ENCODE results near the gene JARID2.
"Not testable (repeated sequence)": the region's sequence is repeated elsewhere in the genome, so short reads cannot be mapped to it uniquely, and the experiment has no call there.

JARID2 gene

DNA sequence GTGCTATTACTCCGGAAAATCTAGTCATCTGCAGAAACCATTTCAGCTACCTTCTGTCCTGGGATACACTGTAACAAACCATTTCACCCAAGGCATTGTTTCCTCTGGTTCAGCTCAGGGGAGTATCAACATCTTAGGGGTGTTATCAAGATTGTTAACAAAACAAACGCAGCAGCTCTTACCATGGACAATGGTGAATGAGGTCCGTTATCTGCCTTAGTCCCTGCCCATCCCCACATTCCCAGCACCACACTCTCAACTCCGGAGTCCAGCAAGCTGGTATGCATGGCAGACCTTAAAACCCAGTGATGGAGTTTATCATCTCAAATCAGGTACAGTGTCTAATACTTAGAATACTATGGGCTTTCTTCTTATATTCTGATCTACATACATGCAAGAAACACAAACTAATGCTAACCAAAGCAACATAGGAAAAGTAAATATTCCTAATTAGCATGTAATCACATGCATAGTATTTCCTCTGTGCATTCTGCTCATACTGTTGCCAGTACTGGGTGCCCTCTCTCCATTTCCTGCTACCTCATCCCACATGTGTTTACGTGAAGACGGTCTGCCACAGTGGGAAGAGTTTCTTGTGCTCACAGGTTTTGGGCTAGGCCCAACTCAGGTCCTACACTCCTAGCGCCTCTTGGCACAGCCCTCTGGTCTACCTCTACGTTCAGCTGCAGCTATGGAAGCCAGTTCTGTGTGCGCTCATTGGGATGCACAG is 293.1 kb downstream of the JARID2 start:
- no peak overlapping the region for H3K4me3 ChIP-seq (ENCODE audit: low read depth, low read length)
- no peak for TF ChIP-seq CTCF (IDR thresholded peaks at IDR 0.05; ENCODE audit: control insufficient read depth, extremely low read depth, insufficient read depth)
- no peak for DNase-seq (ENCODE audit: low read depth)

GRCh38 chr6:15539722-15540270 is 293.9 kb downstream of the JARID2 start:
- no peak overlapping the region for H3K4me3 ChIP-seq (ENCODE audit: low read depth, low read length)
- DNase-seq (ENCODE audit: low read depth): no peak
- no peak for TF ChIP-seq CTCF (IDR thresholded peaks at IDR 0.05; ENCODE audit: control insufficient read depth, extremely low read depth, insufficient read depth)

GRCh38 chr6:15543332-15543917 is 297.6 kb downstream of the JARID2 start:
- H3K4me3 ChIP-seq (ENCODE audit: low read depth, low read length); DNase-seq (ENCODE audit: low read depth): not testable (repeated sequence)

- H3K4me3 ChIP-seq (ENCODE audit: low read depth, low read length): no peak overlapping the region
- DNase-seq (ENCODE audit: low read depth): no peak
- TF ChIP-seq CTCF (IDR thresholded peaks at IDR 0.05; ENCODE audit: control insufficient read depth, extremely low read depth, insufficient read depth): no peak
Measured at GRCh38 chr6:15544321-15544900, 298.5 kb downstream of the JARID2 start.

- no peak overlapping the region for H3K4me3 ChIP-seq (ENCODE audit: low read depth, low read length)
- no peak for DNase-seq (ENCODE audit: low read depth)
- TF ChIP-seq CTCF (IDR thresholded peaks at IDR 0.05; ENCODE audit: control insufficient read depth, extremely low read depth, insufficient read depth): no peak
Measured at GRCh38 chr6:15546591-15546990, 300.7 kb downstream of the JARID2 start.

GRCh38 chr6:15547400-15547799 is 301.5 kb downstream of the JARID2 start:
- DNase-seq (ENCODE audit: low read depth): no peak
- no peak overlapping the region for H3K4me3 ChIP-seq (ENCODE audit: low read depth, low read length)
- TF ChIP-seq CTCF (IDR thresholded peaks at IDR 0.05; ENCODE audit: control insufficient read depth, extremely low read depth, insufficient read depth): no peak

DNA sequence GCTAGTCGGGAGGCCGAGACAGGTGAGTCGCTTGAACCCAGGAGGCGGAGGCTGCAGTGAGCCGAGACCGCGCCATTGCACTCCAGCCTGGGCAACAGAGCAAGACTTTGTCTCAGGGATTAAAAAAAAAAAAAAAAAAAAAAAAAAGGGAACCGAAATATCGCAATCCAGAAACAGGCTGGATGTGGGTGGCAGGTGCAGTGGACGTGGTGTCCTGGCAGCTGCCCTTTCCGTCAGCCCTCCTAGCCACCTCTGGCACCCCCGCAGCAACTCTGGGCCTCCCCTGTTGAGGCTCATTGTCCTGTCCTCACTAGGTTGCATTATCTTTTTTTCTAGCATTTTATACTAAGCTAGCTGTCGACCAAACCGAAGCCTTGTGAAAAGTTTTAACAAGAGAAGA is 303.5 kb downstream of the JARID2 start:
- DNase-seq (ENCODE audit: low read depth): no peak
- H3K4me3 ChIP-seq (ENCODE audit: low read depth, low read length): no peak overlapping the region
- no peak for TF ChIP-seq CTCF (IDR thresholded peaks at IDR 0.05; ENCODE audit: control insufficient read depth, extremely low read depth, insufficient read depth)
